NOMO-1 treated with DMSO at 0.1 percent for 48 hours (cell line): ENCODE results near the gene THSD4.
"Not testable (repeated sequence)": the region's sequence is repeated elsewhere in the genome, so short reads cannot be mapped to it uniquely, and the experiment has no call there.

Experiments used
- DNase-seq: peaks from one replicate; lab custom pipeline; 2025; ENCODE audit not compliant: unreplicated experiment; lab: John Stamatoyannopoulos, UW

The THSD4 gene

DNA sequence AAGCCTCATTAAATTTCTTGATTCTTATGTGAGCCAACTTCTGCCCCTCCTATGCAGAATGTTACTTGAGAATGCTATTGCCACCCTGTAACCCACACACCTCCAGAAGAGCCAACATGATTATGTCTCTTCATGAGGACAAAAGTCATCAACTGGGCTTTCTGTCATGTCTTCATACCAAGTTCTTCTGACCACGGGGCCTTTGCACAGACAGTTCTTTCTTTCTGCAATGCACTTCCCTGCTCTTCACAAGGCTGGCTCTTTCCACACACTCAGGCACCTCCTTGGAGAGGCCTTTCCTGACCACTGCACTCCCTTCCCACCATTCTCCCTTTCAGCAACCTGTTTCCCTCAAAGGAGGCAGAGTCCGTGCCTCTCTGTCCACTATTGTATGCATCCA lies 587.2 kb downstream of the THSD4 start:
- no peak for DNase-seq

DNA sequence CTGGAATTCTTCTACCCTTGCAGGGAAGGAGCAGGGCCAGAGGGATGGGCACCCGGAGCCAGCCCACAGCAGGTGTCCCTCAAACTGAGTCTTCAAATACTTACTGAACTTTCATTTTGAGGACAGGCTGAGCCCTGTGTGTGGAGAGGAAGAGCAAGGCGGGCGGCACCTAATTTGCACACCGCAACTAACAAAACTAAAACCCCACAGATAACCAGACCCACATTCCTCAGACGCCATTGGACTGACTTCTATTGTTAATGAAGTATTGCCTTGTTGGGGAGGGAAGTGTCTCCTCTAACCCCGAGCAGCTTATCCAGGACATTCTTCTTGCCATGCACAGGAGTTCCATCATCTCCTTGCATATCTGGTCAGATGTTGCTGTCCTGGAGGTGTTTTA lies 589.9 kb downstream of the THSD4 start:
- DNase-seq = no peak

DNA sequence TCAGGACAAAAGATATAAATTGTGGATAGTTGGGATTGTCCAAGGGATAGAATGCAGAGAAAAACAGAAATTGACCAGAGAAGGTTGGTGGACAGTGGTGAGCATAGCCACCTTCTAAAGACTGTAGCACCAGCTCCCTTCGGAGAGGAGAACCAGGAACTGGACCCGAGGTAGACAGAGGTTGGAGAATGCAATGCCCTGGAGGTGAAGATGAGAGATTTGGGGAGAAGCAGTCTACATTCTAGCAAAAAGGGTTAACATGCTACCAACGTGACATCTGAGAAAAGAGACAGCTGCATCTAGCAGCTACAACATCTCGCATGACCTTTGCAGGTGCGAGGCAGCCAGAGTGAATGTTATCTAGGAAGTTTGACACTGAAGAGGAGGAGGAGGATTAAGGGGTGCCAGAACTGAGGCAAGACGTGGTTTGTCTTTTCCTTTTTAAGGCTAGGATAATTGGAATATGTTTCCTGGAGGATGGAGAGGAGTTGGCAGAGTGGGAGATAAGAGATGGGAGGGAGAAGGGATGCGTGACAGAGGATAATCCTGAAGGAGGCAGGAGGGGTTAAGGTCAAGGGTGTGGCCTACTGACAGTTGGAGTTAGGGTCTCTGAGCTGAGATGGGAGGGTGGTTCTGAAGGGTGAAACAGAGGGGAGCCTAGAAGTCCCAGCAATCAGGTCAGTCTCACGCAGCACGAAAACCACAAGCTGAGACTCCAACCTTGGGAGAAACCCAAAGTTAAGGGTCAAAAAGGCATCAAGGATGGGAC lies 591.4 kb downstream of the THSD4 start:
- no peak for DNase-seq

DNA sequence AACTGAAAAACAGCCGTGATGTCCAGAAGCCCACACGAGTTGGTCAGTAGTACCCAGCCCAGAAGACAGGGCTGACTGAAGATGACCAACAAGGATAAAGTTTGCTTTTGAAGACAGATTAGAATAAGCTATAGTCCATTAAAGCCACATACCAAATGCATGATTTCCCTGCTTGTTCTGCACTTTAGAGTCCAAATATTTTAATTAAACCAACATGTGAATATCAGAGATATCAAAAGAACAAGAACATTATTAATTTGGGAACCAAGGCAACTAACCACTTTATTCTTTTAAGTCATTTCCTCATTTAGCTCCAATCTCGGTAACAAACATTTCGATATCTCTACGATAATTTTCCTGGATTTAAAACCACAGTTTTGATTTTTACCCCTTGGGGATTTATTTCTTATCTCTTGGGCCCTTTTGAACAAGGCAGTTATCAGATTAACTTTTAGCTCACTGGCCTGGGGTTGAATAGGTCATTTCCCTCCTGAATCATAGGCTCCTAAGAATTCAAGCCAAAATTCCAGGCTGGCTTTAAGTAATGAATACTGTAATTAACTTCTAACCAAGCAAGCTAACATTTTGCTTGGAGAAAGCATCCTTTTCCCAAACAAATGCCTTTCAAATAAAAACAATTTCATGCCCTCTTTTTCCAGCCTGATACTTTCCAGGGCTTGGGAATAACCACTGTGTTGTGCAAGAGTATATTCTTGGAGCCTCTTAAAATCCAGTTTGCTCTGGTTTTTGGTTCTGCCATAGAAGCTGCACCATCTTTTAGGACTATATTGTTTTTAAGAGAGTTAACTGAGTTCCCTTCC lies 592.2 kb downstream of the THSD4 start:
- DNase-seq = no peak

DNA sequence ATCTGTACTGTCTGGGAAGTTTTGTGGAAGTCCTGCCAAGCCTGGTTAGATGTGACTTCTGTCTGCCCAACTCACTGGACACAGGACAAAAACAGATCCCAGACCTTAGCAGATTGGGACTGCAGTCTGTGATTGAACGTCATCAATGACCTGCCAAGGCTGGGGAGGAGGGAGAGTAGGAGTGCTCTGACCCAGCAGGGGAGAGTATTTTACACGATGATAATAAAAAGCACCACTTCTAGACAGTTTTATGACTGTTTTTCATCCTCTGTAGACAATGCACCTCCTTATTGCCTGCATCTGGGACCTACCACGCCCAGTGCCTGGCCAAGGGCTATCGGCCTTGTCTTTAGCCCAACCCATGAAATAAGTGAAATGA lies 592.8 kb downstream of the THSD4 start:
- no peak for DNase-seq

DNA sequence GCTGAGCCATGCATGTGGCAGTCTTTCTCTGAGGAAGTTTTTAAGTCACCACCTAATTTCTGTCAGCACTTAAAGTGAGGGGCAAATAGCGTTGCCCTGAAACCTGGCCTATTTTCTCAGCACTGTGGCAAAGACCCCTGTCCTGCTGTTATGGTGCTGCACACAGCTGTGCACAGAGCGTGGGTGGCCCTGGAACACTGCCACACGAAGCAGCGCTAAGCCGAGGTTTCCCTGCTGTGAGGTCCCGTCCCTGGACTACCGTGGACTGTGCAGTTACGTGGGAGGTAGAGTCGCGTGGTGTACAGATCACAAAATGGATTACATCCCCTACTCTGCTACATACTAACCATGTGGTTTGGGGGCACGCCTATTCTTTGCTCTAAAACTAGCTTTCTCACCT lies 593.5 kb downstream of the THSD4 start:
- no peak for DNase-seq

DNA sequence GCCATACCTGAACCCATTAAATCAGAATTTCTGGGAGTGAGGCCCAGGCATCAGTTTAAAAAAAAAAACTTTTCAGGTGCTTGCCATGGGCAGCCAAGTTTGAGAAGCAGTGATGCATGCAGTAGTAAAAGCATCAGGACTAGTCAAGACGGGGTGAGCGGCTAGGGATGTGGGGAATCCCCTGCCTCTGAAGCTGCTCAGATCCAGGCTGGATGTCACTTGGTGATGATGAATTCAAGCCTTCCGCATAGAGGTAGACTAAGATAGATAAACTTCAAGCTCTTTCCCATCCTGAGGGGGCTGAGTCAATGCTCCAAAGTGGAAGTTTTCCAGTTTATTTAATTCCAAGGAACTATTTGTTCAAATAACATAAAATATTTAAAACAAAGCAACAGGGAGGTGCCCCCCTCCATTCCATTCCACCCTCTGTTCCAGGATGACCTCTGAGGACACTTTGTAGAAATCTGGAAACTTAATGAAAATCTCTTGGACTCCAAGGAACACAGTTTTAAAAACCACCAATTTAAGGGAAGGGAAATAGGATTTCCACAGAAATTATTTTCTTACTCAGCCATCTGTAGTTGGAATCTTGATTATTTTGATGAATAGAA lies 594.6 kb downstream of the THSD4 start:
- no peak for DNase-seq

DNA sequence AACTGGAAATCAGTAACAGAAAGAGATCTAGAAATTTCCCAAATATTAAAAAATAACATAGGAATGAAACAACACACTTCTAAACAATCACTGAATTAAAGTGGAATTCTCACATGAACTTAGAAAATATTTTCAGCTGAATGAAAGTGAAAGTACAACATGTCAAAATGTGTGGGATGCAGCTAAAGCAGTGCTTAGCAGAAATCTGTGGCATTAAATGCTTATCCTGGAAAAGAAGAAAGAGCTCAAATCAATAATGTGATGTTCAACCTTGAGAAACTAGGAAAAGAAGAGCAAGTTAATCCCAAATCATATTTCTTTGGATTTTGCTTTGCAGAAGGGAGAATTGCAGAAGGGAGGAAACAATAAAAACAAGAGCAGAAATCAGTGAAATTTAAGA lies 596.9 kb downstream of the THSD4 start:
- no peak for DNase-seq

DNA sequence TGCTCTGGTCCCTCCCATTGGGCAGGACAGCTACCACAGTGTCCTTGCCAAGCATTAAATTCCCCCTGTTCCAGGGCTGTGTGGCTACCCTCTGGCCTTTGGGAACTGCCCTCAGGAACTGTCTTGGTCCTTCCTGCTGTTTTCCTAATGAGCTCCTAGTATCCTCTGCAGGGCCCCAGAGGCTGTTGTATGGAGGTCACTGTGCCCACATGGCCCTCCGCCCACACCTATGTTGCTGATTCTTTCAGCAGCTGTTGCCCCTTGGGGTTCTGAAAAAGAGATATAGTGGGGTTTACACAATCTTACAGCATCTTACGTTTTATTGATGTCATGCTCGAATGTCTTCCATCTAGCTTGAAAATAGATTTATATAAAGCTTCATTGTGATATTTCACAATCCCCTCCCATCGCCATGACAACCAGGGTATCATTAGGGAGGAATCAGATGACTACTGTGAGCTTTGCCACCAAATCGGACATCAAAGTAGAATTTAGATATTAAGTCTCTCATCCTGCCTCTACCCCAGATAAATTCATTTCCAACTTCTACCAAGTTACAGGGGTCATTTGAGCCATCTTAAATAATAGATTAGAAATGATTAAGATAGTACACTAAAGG lies 598.0 kb downstream of the THSD4 start:
- no peak for DNase-seq

DNA sequence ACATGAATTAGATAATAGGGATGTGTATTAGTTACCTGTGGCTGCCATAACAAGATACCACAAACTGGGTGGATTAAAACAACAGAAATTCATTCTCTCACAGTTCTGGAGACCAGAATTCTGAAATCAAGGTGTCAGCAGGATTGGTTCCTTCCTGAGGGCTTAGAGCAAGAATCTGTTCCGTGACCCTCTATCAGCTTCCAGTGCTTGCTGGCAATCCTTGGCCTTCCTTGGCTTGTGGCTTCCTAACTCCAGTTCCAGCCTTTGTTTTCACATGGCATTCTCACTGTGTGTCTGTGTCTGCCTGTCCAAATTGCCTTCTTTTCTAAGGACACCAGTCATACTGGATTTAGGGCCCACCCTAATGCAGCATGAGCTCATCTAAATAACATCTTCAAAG lies 600.6 kb downstream of the THSD4 start:
- no peak for DNase-seq

DNA sequence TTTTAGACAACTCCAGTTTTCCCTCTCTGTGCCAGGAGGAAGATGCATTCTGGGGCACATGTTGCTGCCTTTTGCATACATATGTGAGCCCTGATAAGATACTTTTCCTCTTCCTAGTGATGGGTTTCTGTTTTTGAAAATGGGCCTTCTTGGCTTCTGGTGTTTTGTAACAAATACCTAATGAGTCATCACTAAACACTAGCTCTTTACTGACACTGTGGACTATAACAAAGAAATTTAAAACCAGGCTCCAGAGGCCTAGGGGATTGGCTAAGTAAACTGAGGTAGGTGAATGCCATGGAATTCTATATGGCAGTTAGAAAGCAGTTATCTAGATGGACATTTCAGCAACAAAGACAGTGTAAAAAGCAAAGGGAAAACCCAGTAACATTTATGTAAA lies 601.7 kb downstream of the THSD4 start:
- DNase-seq = no peak

DNA sequence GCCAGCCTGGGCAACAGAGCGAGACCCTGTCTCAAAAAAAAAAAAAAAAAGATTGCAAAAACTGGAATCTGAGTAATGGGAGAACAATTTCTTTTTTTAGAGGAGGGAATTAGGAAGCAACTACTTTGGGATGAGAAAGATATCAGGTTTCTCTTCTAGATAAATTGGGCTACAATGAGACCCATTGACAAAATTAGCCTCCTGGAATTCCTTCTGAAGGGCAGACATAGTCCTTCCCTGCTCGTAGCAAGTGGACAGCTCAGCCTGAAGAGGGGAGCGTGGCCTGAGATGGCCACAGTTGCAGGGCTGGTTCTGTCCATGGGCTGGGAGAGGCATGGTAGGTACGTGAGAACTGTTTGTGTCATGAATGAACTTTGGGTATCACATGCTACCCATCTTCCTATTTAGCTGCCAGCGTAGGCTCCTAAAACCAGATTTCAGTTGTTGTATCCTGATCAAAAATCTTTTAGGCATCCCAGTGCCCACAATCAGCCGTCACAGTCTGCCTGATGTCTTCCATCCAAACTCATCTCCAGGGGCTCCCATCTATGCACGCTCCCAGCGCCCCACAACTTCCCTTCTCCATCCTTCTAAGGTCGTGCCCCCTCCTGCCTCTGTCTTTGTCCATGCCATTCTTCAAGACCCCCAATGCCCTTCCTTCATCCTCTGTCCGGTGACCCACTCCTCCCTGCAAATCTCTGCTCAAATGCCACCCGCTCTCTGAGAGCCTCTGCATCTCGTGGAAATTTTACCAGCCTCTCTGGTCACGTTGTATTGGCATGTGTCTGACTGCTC lies 603.0 kb downstream of the THSD4 start:
- DNase-seq = no peak

DNA sequence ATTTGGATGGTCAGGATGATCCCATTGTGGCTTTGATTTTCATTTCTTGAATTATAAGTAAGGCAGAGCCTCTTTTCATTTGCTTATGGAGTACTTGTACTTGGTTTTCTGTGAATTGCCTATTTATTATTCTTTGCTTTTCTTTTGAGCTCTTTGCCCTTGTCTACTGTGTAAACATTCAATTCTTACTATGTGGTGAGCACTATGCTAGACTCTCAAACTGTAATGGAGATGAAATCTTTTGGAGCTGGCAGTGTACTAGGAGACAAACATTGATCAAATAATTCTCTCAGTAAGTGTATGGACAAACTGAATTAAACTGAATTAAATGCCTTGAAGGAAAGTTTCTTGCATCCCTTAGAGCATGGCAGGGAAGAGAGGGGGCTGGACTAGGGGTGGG lies 608.1 kb downstream of the THSD4 start:
- no peak for DNase-seq

DNA sequence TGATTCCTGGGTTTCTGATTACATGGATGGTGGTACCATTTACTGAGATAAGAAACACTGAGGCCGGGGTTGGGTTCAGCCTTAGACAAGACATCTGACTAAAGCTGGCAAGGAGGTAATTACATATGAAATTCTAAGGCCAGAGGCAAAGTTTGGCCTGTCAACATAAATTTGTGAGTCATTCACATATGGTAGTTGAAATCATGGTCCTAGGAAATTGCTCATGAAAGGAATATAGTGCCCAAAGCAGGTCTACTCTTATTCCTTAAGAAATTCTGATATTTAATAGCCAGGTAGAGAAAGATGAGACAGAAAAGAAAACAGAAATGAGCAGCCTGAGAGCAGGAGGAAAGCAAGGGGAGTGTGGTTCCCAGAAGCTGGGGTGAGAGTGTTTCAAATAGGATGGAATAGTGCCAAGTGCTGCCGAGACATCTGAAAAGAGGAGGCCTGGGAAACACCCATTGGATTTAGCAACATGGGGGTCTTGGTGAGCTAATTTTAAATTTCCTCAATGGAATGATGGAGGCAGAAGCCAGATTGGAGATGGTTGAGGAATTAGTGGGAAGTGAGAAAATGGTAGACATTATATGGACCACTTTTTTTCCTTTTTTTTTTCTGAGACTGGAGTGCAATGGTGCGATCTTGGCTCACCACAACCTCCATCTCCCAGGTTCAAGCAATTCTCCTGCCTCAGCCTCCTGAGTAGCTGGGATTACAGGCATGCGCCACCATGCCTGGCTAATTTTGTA lies 610.1 kb downstream of the THSD4 start:
- DNase-seq = not testable (repeated sequence)

DNA sequence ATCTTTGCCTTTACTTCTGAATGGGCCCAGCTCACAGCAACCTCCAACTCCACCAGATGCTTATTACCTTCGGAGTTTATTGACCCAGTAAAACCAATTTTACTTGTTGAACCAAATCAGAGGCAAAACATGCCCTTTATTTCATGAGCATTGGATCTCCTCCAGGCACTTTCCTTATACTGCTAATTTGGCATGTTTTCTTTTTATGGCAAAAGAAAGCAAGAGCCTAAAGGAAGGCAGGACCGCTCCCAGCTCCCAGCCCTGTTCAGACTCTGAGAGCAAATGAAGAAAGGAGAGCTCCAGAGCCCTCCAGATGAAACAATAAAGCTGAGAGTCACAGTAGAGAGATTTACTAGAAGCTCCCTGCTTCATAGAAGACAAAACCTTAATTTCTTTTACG lies 613.6 kb downstream of the THSD4 start:
- DNase-seq = no peak

DNA sequence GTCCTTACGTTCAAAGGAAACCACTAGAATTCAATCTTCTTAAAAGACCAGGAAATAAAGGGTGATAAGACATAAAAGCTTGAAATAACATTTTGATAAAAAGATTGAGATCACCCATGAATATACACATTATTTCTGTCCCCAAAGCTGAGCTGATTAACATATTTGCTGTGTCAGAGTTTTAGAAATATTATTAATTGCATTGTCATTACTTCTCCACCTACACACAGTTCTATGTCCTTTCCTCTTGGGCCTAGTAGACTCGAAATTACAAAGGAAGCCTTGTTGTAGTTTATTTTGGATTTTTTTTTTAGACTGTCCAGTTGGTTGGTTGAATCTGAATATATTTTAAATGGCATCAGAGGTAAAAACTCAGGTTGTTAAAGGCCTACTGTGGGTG lies 614.0 kb downstream of the THSD4 start:
- no peak for DNase-seq

DNA sequence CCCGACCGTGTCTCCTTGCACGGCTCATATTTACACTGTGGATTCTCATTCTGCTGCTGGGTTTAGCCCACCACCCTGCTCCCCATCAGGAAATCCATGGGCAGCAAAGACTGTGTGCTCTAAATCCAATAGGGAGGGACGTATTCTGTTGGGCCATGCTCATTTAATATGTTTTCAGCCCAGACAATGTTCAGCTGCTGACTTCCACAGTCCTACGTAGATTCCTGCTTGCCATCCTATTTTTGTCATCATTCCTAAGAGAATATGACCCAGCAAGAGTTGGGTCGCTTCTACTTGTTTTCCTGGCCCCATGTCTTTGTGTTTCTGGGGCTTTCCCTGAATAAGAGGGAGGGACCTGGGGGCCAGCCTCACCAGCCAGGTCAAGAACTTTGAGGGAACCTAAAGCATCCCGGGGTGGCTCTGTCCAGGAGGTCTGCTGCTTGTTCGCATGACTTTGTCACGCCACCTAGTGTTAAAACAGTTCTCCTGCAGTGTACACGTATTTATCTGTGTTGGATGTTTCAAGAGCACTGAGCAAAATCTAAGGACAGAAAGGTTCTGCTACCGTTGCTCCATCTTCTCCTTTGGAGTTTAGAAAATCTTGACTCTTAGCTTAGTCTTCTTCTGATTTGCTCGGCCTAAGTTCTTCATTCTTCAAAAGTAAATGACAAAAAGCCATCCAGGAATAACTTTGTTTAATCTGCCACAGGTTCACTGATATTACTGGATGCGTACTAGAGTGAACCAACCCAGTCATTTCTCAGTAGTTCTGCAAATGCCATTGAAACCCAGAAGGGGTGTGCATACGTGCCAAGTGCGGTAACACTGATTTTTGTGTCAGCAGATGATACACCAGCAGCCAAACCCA lies 615.2 kb downstream of the THSD4 start:
- peak; percentile 18 for DNase-seq

DNA sequence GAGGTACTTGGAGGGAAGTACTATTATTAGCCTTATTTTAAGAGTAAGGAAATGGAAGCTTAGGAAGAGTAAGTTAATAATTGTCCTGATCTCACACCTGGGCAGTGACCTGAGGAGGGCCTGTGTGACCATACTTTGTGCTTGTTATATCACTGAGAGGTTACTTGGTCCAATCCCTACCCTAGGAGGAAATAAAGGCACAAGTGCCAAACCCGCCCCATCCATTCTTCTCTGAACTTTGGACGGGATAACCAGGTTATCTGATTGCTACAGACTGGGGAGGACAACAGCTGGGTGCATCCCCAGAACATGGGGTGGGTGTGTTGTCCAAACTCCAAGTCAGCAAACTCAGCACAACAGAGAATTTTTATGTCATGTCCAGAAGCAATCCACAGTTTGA lies 617.4 kb downstream of the THSD4 start:
- no peak for DNase-seq

DNA sequence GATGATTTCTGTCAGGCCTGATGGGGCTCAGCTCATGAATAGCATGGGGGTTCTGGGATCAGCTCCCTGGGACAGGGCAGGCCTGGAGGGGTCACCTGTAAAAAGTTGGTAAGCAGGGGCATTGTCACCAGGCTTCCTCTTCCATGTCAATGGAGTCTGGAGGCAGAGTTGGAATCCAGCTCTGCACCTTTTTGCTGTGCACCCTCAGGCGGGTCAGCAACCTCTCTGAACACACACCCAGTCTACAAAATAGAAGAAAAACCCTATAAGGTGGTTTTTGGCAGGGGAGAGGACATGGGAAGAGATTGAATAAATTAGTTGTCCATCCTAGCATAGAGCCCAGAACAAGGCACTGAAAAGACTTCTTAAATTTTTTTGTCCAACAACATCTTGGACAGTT lies 617.9 kb downstream of the THSD4 start:
- no peak for DNase-seq
